Adrenal gland (tissue), 5 donors: ENCODE results near the gene TNKS1BP1.

ENCODE experiments used
- POLR2A ChIP-seq, 2 donors: fragments of 450-650 bp; IDR thresholded peaks; one replicate each; pipeline ENCODE4 v1.6.1; 2017; ENCODE audit warnings: antibody characterized with exemption in 2 of 2, mild to moderate bottlenecking in 2 of 2, moderate library complexity in 1 of 2
- TF ChIP-seq, protein P1 (sequence below), 6 experiments: fragments of 450-650 bp in 4 of 6; fragments of 200-600 bp in 2 of 6; sonication (generic) in 1 of 6; IDR thresholded peaks; 1 replicate in 5 of 6; 2 replicates in 1 of 6; pipeline versions ENCODE4 v1.5.1 to v1.8.0; 2016 to 2021; ENCODE audit warnings: antibody characterized with exemption in 6 of 6, mild to moderate bottlenecking in 2 of 6, moderate library complexity in 1 of 6
- donor health status: DM: no; HTN: no; CAD: no.

DNA sequence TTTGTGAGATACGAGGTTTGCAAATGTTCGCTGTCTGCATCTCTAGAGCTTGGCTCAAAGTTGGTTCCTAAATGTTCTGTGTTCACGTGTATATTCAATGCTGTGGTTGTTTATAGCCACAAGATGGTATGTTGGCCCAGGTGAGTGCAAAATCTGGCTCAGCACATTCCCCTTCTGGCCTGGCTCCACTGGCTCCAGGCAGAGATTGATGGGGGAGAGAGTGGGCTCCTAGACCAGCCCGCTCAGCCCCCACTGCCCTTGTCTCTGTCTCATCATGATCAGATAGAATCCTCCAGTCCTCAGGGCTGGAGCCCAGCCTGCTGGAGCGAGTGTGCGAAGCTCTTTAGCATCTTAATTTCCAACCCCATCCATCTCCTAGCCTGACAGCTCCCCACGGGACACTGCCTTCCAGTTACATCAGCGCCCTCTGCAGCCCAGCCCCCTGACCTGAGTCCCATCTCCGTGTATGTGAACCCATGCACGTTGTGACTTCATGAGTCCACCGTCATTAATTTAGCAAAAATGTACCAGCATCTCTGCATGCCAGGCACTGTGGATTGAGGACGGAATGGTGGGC lies 15.4 kb upstream of the TNKS1BP1 start:
- TF ChIP-seq, protein P1, sequence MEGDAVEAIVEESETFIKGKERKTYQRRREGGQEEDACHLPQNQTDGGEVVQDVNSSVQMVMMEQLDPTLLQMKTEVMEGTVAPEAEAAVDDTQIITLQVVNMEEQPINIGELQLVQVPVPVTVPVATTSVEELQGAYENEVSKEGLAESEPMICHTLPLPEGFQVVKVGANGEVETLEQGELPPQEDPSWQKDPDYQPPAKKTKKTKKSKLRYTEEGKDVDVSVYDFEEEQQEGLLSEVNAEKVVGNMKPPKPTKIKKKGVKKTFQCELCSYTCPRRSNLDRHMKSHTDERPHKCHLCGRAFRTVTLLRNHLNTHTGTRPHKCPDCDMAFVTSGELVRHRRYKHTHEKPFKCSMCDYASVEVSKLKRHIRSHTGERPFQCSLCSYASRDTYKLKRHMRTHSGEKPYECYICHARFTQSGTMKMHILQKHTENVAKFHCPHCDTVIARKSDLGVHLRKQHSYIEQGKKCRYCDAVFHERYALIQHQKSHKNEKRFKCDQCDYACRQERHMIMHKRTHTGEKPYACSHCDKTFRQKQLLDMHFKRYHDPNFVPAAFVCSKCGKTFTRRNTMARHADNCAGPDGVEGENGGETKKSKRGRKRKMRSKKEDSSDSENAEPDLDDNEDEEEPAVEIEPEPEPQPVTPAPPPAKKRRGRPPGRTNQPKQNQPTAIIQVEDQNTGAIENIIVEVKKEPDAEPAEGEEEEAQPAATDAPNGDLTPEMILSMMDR (IDR thresholded peaks at IDR 0.05), result peak in 1 of 6 experiments; percentile 11
- no peak for TF ChIP-seq POLR2A (IDR thresholded peaks at IDR 0.05)
